ENCODE data around the gene TMEM88.

The TMEM88 gene

GRCh38 chr17:7850701-7851437 is 4.0 kb upstream of the TMEM88 start:
- no peak for TF ChIP-seq CTCF (conservative IDR thresholded peaks at IDR 0.05; ENCODE audit: low read length)
- H3K4me3 ChIP-seq (ENCODE audit: low read length): no peak overlapping the region
- no peak for DNase-seq (ENCODE audit: low read depth)

- TF ChIP-seq CTCF (conservative IDR thresholded peaks at IDR 0.05; ENCODE audit: low read length): peak; percentile 80
- no peak overlapping the region for H3K4me3 ChIP-seq (ENCODE audit: low read length)
These were observed 3.2 kb upstream of the TMEM88 start for GRCh38 chr17:7851438-7852261.

GRCh38 chr17:7852262-7852670 is 2.6 kb upstream of the TMEM88 start:
- H3K4me3 ChIP-seq (ENCODE audit: low read length): no peak overlapping the region

More at GRCh38 chr17:7851438-7852261, 3.2 kb upstream of the TMEM88 start:
- DNase-seq (ENCODE audit: low read depth): peak; percentile 80

GRCh38 chr17:7852919-7853690 is 1.8 kb upstream of the TMEM88 start:
- DNase-seq (ENCODE audit: low read depth): no peak
- no peak for TF ChIP-seq CTCF (conservative IDR thresholded peaks at IDR 0.05; ENCODE audit: low read length)
- no peak overlapping the region for H3K4me3 ChIP-seq (ENCODE audit: low read length)

More at GRCh38 chr17:7852262-7852670, 2.6 kb upstream of the TMEM88 start:
- no peak for DNase-seq (ENCODE audit: low read depth)
- TF ChIP-seq CTCF (conservative IDR thresholded peaks at IDR 0.05; ENCODE audit: low read length): no peak

GRCh38 chr17:7853691-7854038 is 1.2 kb upstream of the TMEM88 start:
- TF ChIP-seq CTCF (conservative IDR thresholded peaks at IDR 0.05; ENCODE audit: low read length): no peak
- DNase-seq (ENCODE audit: low read depth): no peak
- H3K4me3 ChIP-seq (ENCODE audit: low read length): no peak overlapping the region

- no peak for DNase-seq (ENCODE audit: low read depth)
- H3K4me3 ChIP-seq (ENCODE audit: low read length): no peak overlapping the region
These were observed 638 bp upstream of the TMEM88 start for GRCh38 chr17:7854078-7854777.

More at GRCh38 chr17:7854078-7854777, 638 bp upstream of the TMEM88 start:
- no peak for TF ChIP-seq CTCF (conservative IDR thresholded peaks at IDR 0.05; ENCODE audit: low read length)

Data from AG10803 (cell line).